Measurements from ENCODE around the gene C17orf67. TPM values are rescaled to one million over a fixed set of nuclear protein-coding genes. Genes with fewer than 3 reads are reported as not detected.

Gene C17orf67
- total and polyA plus RNA-seq, 4 donors = 0.64 to 2.8 (median 1.7) TPM

DNA sequence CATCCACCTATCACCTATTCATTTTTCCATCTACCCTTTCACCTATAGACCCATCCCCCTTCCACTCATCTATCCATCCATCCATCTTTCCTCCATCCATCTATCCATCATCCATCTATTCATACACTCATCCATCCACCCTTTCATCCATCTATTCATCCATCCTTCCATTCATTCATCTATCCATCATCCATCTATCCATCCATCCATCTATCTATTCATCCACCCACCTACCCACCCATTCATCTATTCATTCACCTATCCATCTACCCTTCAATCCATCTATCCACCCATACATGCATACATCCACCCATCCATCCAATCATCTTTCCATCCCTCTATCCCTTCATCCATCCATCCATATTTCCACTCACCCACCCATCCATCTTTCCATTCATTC, 63.3 kb downstream of the C17orf67 start:
- DNase-seq (no peak), ATAC-seq (ENCODE audit: insufficient read depth, low FRiP score) (no peak)
- H3K9ac ChIP-seq (ENCODE audit: insufficient read depth in 1 of 2, low read length in 2 of 2) = no peak overlapping the region
- TF ChIP-seq, protein P1, sequence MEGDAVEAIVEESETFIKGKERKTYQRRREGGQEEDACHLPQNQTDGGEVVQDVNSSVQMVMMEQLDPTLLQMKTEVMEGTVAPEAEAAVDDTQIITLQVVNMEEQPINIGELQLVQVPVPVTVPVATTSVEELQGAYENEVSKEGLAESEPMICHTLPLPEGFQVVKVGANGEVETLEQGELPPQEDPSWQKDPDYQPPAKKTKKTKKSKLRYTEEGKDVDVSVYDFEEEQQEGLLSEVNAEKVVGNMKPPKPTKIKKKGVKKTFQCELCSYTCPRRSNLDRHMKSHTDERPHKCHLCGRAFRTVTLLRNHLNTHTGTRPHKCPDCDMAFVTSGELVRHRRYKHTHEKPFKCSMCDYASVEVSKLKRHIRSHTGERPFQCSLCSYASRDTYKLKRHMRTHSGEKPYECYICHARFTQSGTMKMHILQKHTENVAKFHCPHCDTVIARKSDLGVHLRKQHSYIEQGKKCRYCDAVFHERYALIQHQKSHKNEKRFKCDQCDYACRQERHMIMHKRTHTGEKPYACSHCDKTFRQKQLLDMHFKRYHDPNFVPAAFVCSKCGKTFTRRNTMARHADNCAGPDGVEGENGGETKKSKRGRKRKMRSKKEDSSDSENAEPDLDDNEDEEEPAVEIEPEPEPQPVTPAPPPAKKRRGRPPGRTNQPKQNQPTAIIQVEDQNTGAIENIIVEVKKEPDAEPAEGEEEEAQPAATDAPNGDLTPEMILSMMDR (IDR thresholded peaks at IDR 0.05; ENCODE audit: control extremely low read depth, extremely low read depth) = no peak
- peaks cover 0 to 3% (median 0%) of the 10 kb centered on the region in 4 donors for H3K9me3 ChIP-seq (ENCODE audit: control insufficient read depth in 4 of 4, insufficient read depth in 3 of 4, low read length in 3 of 4)
- H3K27ac ChIP-seq (ENCODE audit: low read depth in 1 of 2, low read length in 1 of 2) = no peak overlapping the region
- no peaks in the 10 kb centered on the region for H3K27me3 ChIP-seq (ENCODE audit: control insufficient read depth in 3 of 3, insufficient read depth in 3 of 3, low read length in 2 of 3)
- no peaks in the 10 kb centered on the region for H3K36me3 ChIP-seq (ENCODE audit: control insufficient read depth in 4 of 4, insufficient read depth in 4 of 4, low read length in 4 of 4)
- H3K4me1 ChIP-seq (ENCODE audit: control insufficient read depth in 5 of 5, insufficient read depth in 5 of 5, low read length in 5 of 5) = peaks cover 0 to 7% (median 0%) of the 10 kb centered on the region in 5 donors
- H3K4me3 ChIP-seq = no peak overlapping the region

DNA sequence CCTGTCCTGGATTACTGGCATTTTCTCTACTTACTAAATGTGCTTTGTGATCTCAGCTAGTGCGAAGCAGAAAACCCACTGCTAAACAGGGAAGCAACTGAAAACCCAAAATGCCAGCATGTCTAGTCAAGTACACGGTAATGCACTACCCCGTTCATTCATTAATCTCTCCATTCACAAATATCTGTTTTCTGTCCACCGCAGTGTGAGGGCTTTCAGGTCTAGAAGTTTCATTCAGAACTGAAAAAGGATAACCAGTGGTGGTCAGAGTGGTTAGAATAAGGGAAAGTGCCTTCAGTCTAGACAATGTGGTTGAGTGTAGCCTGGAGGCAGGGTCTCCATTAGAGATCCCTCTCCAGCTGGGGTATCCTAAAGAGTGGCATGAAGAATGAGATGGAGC, 68.3 kb downstream of the C17orf67 start:
- ATAC-seq (ENCODE audit: insufficient read depth, low FRiP score) (no peak), DNase-seq (no peak)
- Histone ChIP-seq H3K9me3 (ENCODE audit: control insufficient read depth in 4 of 4, insufficient read depth in 3 of 4, low read length in 3 of 4) (no peaks in the 10 kb centered on the region), H3K27me3 (ENCODE audit: control insufficient read depth in 3 of 3, insufficient read depth in 3 of 3, low read length in 2 of 3) (no peaks in the 10 kb centered on the region), H3K9ac (ENCODE audit: insufficient read depth in 1 of 2, low read length in 2 of 2) (no peak overlapping the region), H3K4me1 (ENCODE audit: control insufficient read depth in 5 of 5, insufficient read depth in 5 of 5, low read length in 5 of 5) (no peaks in the 10 kb centered on the region), H3K4me3 (no peak overlapping the region), H3K27ac (ENCODE audit: low read depth in 1 of 2, low read length in 1 of 2) (no peak overlapping the region), H3K36me3 (ENCODE audit: control insufficient read depth in 4 of 4, insufficient read depth in 4 of 4, low read length in 4 of 4) (no peaks in the 10 kb centered on the region)
- TF ChIP-seq, protein P1 (IDR thresholded peaks at IDR 0.05; ENCODE audit: control extremely low read depth, extremely low read depth) = no peak
- WGBS, 2 donors = 94 to 98% methylated on average over 4 of the region's 4 CpGs

DNA sequence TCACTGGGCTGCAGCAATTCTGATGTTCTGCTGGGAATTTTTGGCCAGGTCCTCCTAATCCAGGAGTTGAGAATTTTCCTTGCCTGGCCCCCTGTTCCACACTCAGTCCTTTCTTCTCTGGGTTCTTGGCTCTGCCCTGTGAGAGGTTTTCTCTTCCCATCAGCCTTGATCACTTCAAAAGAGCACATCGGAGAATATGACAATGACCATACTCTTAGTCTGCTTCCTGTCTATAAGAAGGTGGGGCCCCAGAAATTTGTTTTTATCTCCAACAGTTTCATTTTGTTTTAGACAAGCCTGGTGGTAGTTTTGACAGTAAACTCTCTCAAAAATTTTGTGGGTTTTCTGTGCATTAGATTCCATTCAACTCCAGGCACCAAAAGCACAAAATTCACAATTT, 70.7 kb downstream of the C17orf67 start:
- no peak for DNase-seq
- TF ChIP-seq, protein P1 (IDR thresholded peaks at IDR 0.05; ENCODE audit: control extremely low read depth, extremely low read depth) = no peak
- H3K9ac ChIP-seq (ENCODE audit: insufficient read depth in 1 of 2, low read length in 2 of 2) = no peak overlapping the region
- no peak for ATAC-seq (ENCODE audit: insufficient read depth, low FRiP score)
- no peaks in the 10 kb centered on the region for H3K4me1 ChIP-seq (ENCODE audit: control insufficient read depth in 5 of 5, insufficient read depth in 5 of 5, low read length in 5 of 5)
- H3K9me3 ChIP-seq (ENCODE audit: control insufficient read depth in 4 of 4, insufficient read depth in 3 of 4, low read length in 3 of 4) = no peaks in the 10 kb centered on the region
- no peak overlapping the region for H3K4me3 ChIP-seq
- H3K36me3 ChIP-seq (ENCODE audit: control insufficient read depth in 4 of 4, insufficient read depth in 4 of 4, low read length in 4 of 4) = no peaks in the 10 kb centered on the region
- WGBS, 2 donors = 20 to 59% methylated on average over 1 of the region's 1 CpG
- H3K27ac ChIP-seq (ENCODE audit: low read depth in 1 of 2, low read length in 1 of 2) = no peak overlapping the region
- no peaks in the 10 kb centered on the region for H3K27me3 ChIP-seq (ENCODE audit: control insufficient read depth in 3 of 3, insufficient read depth in 3 of 3, low read length in 2 of 3)

DNA sequence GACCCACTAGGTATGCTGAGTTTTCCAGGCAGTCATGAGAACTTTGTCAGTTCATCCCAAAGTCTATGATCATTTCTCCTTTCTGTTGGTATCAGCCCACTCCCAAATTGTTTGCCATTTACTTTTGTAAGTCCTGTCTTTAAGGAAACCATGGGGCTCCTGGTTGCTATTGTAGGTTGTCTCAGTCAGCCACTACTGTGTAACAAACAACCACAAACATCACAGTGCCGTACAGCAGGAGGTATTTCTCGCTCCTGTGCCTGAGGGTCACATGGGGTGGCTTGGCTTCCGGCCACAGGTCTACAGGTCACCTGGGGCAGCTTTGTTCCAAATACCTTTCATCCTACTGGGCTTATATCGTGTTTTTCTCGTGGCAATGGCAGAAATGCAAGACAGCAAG, 71.6 kb downstream of the C17orf67 start:
- ATAC-seq (ENCODE audit: insufficient read depth, low FRiP score) (no peak), DNase-seq (no peak)
- TF ChIP-seq, protein P1 (IDR thresholded peaks at IDR 0.05; ENCODE audit: control extremely low read depth, extremely low read depth) = no peak
- no peak overlapping the region for H3K4me3 ChIP-seq
- H3K9me3 ChIP-seq (ENCODE audit: control insufficient read depth in 4 of 4, insufficient read depth in 3 of 4, low read length in 3 of 4) = no peaks in the 10 kb centered on the region
- WGBS, 2 donors = 90 to 93% methylated on average over 5 of the region's 5 CpGs
- no peaks in the 10 kb centered on the region for H3K27me3 ChIP-seq (ENCODE audit: control insufficient read depth in 3 of 3, insufficient read depth in 3 of 3, low read length in 2 of 3)
- H3K27ac ChIP-seq (ENCODE audit: low read depth in 1 of 2, low read length in 1 of 2) = no peak overlapping the region
- H3K9ac ChIP-seq (ENCODE audit: insufficient read depth in 1 of 2, low read length in 2 of 2) = no peak overlapping the region
- no peaks in the 10 kb centered on the region for H3K4me1 ChIP-seq (ENCODE audit: control insufficient read depth in 5 of 5, insufficient read depth in 5 of 5, low read length in 5 of 5)
- no peaks in the 10 kb centered on the region for H3K36me3 ChIP-seq (ENCODE audit: control insufficient read depth in 4 of 4, insufficient read depth in 4 of 4, low read length in 4 of 4)

All from lung (tissue), 12 donors.